HG02938 (cell line): Measurements from ENCODE around the gene REPIN1.
A peak's percentile ranks its signal among the peaks of the same experiment; 100 is the strongest.

Source experiments
- ATAC-seq: cut with Tn5 transposase; IDR thresholded peaks from one replicate; pipeline ENCODE4 v1.9.1; 2021; ENCODE audit warnings: mild to moderate bottlenecking, moderate library complexity; ENCODE audit not compliant: unreplicated experiment

The REPIN1 gene

DNA sequence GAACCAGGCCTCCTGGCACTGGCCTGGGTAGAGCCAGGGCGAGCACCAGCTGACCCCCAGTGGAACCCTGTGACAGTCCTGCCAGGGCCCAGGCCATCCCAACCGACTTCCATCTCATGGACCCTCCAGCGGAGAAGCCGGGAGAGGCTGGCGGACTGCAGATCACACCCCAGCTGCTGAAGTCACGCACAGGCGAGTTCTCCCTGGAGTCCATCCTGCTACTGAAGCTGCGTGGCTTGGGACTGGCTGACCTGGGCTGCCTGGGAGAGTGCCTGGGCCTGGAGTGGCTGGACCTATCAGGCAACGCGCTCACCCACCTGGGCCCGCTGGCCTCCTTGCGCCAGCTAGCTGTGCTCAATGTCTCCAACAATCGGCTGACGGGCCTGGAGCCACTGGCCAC, 31.9 kb upstream of the REPIN1 start:
- ATAC-seq: no peak

DNA sequence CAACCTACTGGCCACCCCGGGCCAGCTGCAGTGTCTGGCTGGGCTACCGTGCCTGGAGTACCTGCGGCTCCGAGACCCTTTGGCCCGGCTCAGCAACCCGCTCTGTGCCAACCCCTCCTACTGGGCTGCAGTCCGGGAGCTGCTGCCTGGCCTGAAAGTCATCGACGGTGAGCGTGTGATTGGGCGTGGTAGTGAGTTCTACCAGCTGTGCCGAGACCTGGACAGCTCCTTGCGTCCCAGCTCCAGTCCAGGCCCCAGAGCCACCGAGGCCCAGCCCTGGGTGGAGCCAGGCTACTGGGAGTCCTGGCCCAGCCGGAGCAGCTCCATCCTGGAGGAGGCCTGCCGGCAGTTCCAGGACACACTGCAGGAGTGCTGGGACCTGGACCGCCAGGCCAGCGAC, 31.4 kb upstream of the REPIN1 start:
- ATAC-seq: no peak

DNA sequence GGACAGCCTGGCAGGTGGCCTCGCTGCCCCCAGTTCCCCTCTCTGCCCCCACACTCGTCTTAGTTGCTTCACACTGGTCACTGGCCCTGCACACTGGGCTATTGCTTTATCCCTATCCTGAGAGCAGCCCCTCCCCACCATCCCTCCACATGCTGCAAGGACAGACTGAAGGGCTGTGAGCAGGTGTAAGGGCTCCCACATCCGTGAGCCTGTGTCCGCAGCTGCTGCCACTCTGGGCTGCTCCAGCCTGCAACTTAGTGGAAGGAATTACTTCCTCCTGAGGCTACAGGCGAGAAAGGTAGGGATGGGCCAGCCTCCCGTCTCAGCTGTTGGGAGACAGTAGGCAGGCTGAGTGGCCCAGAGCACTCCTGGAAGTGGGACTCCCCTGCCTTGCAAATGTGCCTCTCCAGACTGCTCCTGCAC, 31.0 kb upstream of the REPIN1 start:
- ATAC-seq: no peak

DNA sequence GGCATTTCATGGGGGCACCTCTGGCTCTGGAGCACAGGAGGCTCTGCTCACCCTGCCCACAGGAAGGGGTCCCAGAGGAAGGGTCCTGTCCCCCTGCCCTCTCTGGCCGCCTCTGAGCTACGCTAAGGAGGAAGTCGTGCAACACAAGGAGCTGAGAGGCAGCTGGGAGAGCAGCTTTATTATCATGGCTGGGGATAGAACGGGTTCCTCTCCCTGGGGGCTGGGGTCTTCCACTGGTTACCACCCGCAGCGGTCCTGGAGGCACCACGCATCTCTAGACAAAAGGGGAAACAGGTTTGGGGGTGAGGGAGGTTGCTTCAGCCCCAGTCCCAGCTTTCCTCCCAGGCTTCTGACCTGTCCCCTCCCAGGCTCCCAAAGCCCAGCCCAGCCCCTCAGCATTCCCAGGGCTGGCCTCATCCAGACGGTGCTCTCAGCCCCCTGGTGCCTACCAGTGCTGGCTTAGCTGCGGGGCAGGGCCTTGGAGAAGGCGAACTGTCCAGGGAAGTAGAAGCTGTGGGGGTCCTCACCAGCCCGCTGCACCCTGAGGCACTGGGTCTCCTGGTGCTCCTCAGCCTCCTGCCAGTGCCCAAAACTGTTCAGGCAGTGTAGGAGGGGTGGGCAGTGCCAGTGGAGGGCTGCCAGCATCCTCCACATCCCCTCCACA, 30.3 kb upstream of the REPIN1 start:
- ATAC-seq: no peak

DNA sequence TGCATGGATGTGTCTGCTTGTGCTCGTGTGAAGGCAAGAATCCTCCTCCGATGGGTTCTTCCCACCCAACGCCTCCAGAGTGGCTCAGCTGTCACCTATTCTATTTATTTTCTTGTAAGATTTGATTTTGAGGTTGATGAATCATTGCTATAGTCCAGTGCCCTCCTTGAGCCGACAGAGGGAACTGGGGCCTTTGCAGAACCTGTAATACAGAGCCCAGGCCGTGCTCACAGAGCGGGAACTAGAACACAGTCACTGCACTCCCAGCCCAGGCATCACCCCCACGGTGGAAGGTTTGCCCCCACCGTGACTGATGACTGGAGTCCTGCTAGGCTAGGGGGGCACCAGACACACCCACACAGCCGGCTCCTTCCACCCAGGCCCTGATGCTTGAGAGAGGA, 29.2 kb upstream of the REPIN1 start:
- ATAC-seq: no peak

DNA sequence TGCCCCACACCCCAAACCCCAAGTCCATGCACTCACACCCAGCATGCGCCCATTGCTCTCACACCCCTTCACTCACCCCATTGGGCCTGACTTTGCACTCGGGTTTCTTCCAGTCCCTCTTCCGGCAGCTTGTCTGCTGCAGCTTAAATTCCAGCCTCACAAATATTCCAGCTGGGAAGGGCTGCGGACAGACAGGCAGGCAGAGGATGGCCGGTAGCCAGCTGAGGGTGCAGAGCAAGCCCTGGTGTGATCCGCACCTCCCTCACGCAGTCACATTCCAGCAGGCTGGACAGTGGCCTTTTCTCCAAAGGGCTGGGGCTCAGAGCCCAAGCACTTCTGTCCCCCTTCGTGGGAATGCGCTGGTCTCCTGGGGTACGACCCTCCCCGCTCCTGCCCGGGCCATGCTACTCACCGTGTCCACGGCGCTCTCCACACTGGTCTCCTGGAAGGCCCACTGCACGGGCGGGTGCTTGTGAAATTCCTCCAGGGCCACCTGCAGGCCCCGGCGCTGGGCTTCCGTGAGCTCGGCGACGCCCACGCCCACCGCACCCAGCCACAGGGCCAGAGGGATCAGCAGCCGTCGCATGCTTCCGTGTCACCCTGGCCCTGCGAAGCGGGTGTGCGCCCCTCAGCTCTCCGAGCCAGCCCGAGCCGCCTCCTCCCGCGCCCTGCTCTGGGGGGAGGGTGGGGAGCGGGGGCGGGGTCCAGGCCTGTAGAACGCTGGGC, 28.4 kb upstream of the REPIN1 start:
- ATAC-seq: no peak

DNA sequence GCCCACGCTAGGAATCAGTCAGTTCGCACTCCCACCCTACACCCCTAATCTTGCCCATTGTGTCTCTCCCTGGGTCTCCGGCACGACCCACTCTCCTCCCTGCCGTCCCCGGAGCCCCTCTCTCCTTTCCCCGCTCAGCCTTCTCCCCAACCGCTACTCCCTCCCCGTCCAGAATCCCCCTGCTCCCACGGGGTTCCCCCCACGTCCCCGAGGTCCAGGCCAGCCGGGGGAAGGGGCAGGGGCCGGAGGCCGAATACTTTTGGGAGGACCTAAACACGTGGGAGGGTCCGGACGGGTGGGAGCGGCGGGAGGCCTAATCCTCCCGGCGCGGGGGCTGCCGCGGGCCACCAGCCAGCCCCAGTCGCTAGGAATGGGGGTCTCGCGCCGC, 27.8 kb upstream of the REPIN1 start:
- ATAC-seq: no peak

DNA sequence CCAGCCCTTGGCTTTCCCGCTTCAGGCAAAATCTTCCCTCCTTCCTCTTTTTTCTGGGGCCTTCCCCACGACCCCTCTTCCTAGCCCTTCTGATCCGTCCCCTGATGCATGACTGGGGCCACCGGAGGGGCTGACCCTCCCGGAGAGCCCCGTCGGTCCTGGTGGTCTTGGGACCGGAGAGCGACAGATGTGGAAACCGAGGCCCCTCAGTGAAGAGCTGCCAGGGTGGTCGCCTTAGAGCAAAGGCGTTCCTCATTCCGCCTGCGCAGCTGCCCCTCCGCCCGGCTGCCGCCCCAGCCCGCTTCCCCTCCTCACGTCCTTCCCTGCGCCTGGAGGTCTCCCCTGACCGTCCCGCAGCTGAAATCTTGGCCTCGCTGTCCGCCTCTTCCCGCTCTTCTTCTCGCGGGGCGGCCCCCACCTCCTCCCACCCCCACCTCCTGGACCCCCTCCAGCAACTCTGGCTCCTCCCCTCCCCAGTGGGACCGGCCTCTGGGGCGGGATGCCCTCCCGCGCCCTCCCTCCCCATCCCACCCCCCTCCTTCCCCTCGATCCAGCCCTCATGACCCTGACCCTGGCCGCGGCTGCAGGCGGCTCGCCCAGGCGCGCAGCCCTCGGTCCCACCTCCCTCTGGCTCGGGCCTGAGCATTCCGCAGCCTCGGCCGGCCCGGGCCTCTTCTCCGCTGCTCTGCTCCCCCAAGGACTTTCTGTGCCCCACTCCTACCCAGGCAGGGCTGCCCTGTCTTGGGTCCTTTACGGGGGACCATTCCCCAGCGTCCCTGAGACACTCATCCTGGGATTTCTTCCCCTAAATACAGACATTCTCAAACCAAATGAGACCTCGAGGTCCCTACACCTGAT, 27.1 kb upstream of the REPIN1 start, which contains the start of gene RARRES2:
Gene RARRES2 (minus strand): TSS at position 367 of the 858 bp plus-strand sequence. CDS start 1,020 bp downstream, outside the sequence.
- no peak for ATAC-seq

DNA sequence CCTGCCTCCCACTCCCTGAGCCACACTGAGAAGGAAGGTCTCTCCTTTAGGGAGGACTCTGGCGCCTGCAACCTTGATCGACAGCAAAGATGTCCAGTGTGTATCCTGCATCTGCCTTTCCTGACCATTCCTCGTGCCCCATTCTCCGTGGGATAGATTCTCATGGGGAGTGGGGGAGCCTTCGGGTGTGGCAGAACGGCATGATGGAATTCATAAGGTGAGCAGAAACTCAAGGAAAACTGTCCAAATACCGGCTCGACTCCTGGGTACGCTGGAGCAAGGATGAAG, 26.6 kb upstream of the REPIN1 start:
- no peak for ATAC-seq

DNA sequence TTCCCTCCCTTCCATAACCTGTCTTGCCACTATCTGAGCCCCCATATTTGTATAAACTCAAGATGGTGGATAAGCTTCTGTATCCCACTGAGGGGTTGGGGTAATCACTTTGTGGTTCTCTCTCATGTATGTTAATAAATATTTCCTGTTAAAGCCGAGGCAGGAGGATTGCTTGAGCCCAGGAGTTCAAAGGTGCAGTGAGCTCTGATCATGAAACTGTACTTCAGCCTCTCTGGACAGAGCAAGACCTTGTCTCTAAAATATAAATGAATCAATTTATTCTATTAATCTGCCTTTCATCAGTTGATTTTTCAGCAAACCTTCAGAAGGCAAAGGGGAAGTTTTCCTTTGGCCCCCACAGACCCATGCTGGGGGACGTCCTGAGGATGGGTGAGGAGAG, 25.4 kb upstream of the REPIN1 start:
- no peak for ATAC-seq

DNA sequence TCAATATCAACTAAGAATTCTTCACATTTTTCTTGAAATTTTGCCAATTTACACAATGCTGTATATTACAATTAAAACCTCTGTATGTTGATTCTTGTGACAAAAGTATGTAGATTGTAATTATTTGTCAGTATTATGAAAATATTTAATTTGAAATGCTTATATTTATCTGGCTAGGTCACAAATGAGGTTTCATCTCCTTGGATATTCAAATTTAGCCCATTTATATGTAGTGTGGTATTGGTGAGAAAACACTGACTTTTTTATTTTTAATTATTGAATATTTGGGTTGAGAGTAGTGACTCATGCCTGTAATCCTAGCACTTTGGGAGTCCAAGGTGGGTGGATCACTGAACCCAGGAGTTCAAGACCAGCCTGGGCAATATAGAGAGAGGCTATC, 24.3 kb upstream of the REPIN1 start:
- ATAC-seq: no peak

DNA sequence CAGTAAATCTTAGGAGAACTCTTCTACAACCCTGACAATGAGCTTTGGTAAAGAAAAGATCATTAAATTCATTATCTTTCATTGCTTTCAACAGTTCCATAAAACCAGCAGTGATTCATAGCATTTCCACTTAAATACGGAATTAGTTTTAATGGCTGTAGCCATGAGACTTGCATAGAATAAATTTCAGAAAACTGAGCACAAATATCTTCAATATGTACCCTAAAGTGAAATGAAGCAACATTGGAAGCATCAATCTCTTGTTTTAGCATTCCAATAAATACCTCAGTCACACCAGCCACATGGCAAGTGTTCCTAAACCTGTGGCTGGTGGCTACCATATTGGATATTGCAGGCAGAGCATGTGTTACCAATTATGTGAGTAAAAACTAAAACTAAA, 23.6 kb upstream of the REPIN1 start:
- no peak for ATAC-seq

DNA sequence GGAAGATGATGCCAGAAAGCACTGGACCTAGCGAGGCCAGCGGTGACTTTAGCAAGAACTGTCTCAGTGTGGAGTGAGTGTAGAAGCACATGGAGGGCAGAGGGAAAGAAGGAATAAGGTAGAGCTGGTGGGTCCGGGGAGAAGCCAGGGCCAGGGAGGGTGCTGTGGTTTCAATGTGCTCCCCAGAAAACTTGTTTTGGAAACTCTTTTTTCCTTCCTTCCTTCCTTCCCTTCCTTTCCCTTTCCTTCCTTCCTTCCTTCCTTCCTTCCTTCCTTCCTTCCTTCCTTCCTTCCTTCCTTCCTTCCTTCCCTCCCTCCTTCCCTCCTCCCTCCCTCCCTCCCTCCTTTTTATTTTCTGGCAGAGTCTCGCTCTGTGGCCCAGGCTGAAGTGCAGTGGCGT, 21.7 kb upstream of the REPIN1 start:
- ATAC-seq: no peak

DNA sequence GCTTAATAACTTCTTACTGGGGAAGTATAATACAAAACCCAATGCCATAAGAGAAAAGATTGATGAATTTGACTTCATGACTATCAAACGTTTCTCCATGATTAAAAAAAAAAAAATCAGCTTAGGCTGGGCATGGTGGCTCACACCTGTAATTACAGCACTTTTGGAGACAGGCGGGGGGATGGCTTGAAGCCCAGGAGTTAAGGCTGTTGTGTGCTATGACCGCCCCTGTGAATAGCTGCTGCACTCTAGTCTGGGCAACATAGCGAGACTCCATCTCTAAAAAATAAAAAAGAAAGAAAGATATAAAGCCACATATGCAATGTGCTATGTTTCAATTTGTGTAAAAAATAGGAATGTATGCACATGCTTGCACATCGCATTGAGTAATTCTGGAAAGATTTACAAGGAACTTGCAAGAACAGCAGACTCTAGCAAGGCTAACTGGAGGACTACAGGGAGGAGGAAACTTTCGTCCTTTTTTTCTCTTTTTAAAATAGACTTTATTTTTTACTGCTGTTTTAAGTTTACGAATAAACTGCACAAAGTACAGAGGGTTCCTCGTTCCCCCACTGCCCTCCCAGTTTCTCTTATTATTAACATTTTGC, 16.9 kb upstream of the REPIN1 start:
- no peak for ATAC-seq

DNA sequence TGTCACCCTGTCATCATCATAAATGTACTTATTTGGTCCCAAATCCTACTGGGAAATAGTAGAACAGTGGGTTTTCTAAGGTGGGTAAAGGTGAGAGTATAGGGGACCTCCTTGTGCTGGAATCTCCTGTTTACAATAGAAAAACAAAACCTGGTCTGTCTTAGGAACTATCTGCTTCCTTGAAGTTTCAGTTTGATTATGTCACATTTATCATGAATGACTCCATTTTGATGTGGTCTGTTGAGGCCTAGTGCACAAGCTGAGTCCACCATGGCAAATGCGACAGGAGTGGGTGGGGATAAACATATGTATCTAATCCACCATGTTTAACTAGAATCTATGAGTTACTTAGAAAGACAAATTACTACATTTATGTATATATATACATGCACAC, 13.0 kb upstream of the REPIN1 start:
- ATAC-seq: no peak

DNA sequence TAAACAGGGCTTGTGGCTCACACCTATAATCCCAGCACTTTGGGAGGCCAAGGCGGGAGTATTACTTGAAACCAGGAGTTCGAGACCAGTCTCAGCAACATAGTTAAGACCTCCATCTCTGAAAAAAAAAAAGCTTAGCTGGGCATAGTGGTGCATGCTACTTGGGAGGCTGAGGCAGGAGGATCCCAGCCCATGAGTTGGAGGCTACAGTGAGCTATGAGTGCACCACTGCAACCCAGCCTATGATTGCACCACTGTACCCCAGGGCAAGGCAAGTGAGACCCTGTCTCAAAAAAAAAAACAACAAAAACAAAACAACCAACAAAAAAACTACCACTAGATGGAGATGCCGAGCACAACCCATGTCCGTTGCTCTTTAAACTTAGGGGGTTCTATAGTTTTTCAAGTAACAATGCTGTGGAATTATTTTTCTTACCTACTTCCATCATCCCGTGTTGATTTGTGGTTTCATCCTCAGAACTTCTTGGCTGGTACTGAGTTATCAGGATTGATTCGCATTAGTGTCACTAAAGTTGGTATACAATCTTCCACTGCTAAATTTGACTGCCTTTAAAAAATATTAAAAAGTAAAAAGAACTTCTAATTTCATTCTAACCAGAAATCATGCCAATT, 12.2 kb upstream of the REPIN1 start:
- ATAC-seq: no peak

DNA sequence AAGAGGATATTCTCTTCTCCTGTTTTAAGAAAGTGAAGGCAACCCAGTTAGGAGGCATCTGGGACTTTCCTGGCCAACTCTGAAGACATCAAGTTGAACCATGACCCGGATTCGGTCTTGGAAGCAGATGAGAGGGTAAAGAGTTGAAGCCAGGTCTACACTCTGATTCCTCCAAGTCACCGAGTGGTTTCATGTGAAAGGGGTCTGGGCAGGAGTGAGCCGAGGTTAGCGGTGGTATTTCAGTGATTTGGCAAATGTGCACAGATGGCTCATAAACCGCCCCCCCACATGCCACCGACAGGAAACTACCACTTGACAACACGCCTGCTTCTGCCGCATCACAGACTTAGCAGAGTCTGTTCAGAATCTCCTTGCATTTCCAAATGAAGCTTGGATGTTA, 11.4 kb upstream of the REPIN1 start:
- peak; percentile 42 for ATAC-seq

DNA sequence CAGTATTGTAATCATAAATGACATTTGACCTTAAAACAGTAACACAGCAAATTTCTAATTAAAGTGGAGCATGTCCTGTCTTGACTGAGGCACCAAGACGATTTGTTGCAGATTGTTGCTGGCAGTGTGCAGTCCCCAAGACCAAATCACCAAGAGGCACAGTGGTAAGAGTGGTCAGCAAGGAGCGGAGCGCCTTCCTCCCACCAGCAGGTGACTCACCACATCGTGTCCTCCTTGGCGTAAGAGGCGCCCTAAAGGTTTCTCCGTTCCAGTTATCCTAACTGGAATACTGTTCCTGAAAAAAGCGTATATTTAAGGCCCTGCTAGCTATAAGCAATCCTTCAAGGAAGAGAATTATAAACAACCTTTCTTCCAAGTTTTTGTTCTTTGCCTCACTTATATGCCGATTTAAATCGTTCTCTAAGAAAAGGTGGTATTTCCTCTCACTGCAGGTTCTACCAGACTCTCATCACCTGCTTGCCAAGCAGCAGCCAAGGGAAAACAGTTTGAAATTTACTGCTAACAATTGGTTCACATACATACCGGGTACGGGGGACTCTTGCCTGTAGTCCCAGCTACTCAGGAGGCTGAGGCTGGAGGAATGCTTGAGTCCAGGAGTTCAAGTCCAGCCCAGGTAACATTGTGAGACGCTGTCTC, 10.7 kb upstream of the REPIN1 start:
- ATAC-seq: no peak

DNA sequence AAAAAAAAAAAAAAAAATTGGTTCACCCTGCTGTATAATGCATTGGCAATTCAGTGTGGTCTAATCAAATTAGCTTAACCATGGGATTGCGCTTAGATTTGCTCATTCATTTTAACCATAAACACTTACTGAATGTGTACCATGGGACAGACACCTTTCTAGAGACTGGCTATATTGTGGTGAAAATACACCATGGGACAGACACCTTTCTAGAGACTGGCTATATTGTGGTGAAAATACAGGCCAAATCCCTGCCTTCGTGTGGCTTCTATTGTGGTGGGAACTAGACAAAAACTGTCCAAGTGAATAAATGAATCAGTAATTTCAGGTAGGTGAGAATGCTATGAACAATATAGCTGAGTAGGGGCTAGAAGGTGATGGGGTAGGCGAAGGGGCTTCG, 10.2 kb upstream of the REPIN1 start:
- ATAC-seq: no peak

DNA sequence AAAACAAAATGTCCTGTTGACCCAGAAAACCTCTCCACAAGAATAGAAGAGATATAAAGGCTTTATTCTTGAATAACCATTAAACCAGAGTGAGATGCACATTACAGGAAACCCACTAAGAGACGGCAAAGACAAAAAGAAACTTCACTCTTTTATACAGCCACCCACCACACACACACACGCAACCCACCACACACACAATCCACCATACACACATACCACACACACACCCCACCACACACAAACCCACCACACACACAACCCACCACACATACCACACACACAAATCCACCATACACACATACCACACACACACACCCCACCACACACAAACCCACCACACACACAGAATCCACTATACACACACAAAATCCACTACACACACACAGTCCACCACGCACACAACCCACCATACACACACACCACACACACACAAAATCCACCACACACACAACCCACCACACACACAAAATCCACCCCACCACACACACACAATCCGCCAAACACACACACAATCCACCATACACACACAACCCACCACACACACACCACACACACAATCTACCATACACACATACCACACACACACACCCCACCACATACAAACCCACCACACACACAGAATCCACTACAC, 9.5 kb upstream of the REPIN1 start:
- ATAC-seq: no peak
